SJSA1 (cell line): ENCODE data around the gene LTBP2. TPM values are rescaled to one million over a fixed set of nuclear protein-coding genes. Genes with fewer than 3 reads are reported as not detected.

Experiments used
- DNase-seq, 2 experiments: peaks; one replicate each; pipeline ENCODE4 v3.0.0-alpha.2; 2015 to 2020; ENCODE audit warnings: low spot score in 2 of 2, low read depth in 1 of 2
- H3K27ac ChIP-seq: fragments of 250-450 bp; sonication (Bioruptor Pico); 2 replicates; pipeline ENCODE4 v1.5.1; 2020; ENCODE audit warnings: mild to moderate bottlenecking, moderate library complexity
- H3K27me3 ChIP-seq: fragments of 250-450 bp; sonication (Bioruptor Pico); replicated peaks from 2 replicates; pipeline ENCODE4 v1.5.1; 2020; ENCODE audit warnings: mild to moderate bottlenecking, moderate library complexity
- H3K36me3 ChIP-seq: fragments of 250-450 bp; sonication (Bioruptor Pico); 2 replicates; pipeline ENCODE4 v1.5.1; 2020; ENCODE audit warnings: mild to moderate bottlenecking
- H3K4me1 ChIP-seq: fragments of 250-450 bp; sonication (Bioruptor Pico); replicated peaks from 2 replicates; pipeline ENCODE4 v1.6.1; 2021; ENCODE audit warnings: mild to moderate bottlenecking
- H3K4me3 ChIP-seq: fragments of 250-450 bp; sonication (Bioruptor Pico); 2 replicates; pipeline ENCODE4 v1.5.1; 2020; ENCODE audit warnings: mild to moderate bottlenecking
- H3K9me3 ChIP-seq: fragments of 250-450 bp; sonication (Bioruptor Pico); replicated peaks from 2 replicates; pipeline ENCODE4 v1.5.1; 2020; ENCODE audit warnings: mild to moderate bottlenecking
- total RNA-seq: library from RNA; depleted of rRNA; stranded (reverse); fragments of >200 nt; shearing (Covaris generic); gene quantifications from 2 replicates; pipeline ENCODE4 v1.2.3, GENCODE V29; 2014

LTBP2 gene
- total RNA-seq, 1 experiment from 2014 or later = 2.2 TPM

GRCh38 chr14:74601982-74602381 is 10.1 kb downstream of the LTBP2 start:
- Histone ChIP-seq H3K27ac (no peak overlapping the region), H3K4me1 (peaks cover 17% of the 10 kb centered on the region)

GRCh38 chr14:74599946-74600345 is 12.1 kb downstream of the LTBP2 start:
- H3K36me3 ChIP-seq = no peaks in the 10 kb centered on the region
- no peaks in the 10 kb centered on the region for H3K9me3 ChIP-seq
- H3K27me3 ChIP-seq = no peaks in the 10 kb centered on the region
- no peak overlapping the region for H3K4me3 ChIP-seq
- H3K27ac ChIP-seq = no peak overlapping the region
- DNase-seq = no peak
- H3K4me1 ChIP-seq = peaks cover 8% of the 10 kb centered on the region

More at GRCh38 chr14:74601982-74602381, 10.1 kb downstream of the LTBP2 start:
- no peaks in the 10 kb centered on the region for H3K27me3 ChIP-seq
- no peak for DNase-seq
- no peak overlapping the region for H3K4me3 ChIP-seq
- no peaks in the 10 kb centered on the region for H3K36me3 ChIP-seq
- no peaks in the 10 kb centered on the region; the same call in 1 of the 2 replicates for H3K9me3 ChIP-seq

GRCh38 chr14:74599321-74599761 is 12.7 kb downstream of the LTBP2 start:
- Histone ChIP-seq H3K27ac (no peak overlapping the region), H3K9me3 (no peaks in the 10 kb centered on the region), H3K27me3 (no peaks in the 10 kb centered on the region), H3K4me1 (peaks cover 4% of the 10 kb centered on the region), H3K4me3 (no peak overlapping the region), H3K36me3 (no peaks in the 10 kb centered on the region)
- DNase-seq = peak in 1 of 2 experiments; percentile 24

GRCh38 chr14:74596741-74597450 is 15.1 kb downstream of the LTBP2 start:
- DNase-seq = no peak
- H3K9me3 ChIP-seq = no peaks in the 10 kb centered on the region
- H3K27me3 ChIP-seq = no peaks in the 10 kb centered on the region
- no peak overlapping the region for H3K4me3 ChIP-seq
- no peaks in the 10 kb centered on the region for H3K36me3 ChIP-seq
- peaks cover 7% of the 10 kb centered on the region for H3K4me1 ChIP-seq
- H3K27ac ChIP-seq = no peak overlapping the region

GRCh38 chr14:74595006-74595735 is 16.9 kb downstream of the LTBP2 start:
- no peak overlapping the region for H3K4me3 ChIP-seq
- no peaks in the 10 kb centered on the region for H3K36me3 ChIP-seq
- H3K27ac ChIP-seq = no peak overlapping the region
- no peaks in the 10 kb centered on the region for H3K9me3 ChIP-seq
- peaks cover 9% of the 10 kb centered on the region for H3K4me1 ChIP-seq
- H3K27me3 ChIP-seq = no peaks in the 10 kb centered on the region
- no peak for DNase-seq

GRCh38 chr14:74594606-74595005 is 17.4 kb downstream of the LTBP2 start:
- no peak overlapping the region for H3K4me3 ChIP-seq
- H3K27ac ChIP-seq = no peak overlapping the region
- peaks cover 12% of the 10 kb centered on the region for H3K4me1 ChIP-seq
- H3K27me3 ChIP-seq = no peaks in the 10 kb centered on the region
- H3K36me3 ChIP-seq = no peaks in the 10 kb centered on the region
- no peaks in the 10 kb centered on the region for H3K9me3 ChIP-seq
- DNase-seq = no peak

- Histone ChIP-seq H3K4me3 (no peak overlapping the region), H3K9me3 (no peaks in the 10 kb centered on the region), H3K27ac (no peak overlapping the region), H3K36me3 (no peaks in the 10 kb centered on the region), H3K4me1 (peaks cover 13% of the 10 kb centered on the region), H3K27me3 (no peaks in the 10 kb centered on the region)
- DNase-seq = no peak
These were observed 18.0 kb downstream of the LTBP2 start for GRCh38 chr14:74594029-74594428.

GRCh38 chr14:74593241-74593953 is 18.6 kb downstream of the LTBP2 start:
- no peaks in the 10 kb centered on the region for H3K27me3 ChIP-seq
- no peaks in the 10 kb centered on the region for H3K36me3 ChIP-seq
- no peak for DNase-seq
- H3K4me3 ChIP-seq = no peak overlapping the region
- no peak overlapping the region for H3K27ac ChIP-seq
- H3K9me3 ChIP-seq = no peaks in the 10 kb centered on the region
- peaks cover 13% of the 10 kb centered on the region for H3K4me1 ChIP-seq

- Histone ChIP-seq H3K4me1 (peaks cover 13% of the 10 kb centered on the region), H3K27ac (no peak overlapping the region)
These were observed 19.4 kb downstream of the LTBP2 start for GRCh38 chr14:74592476-74593201.

GRCh38 chr14:74591899-74592298 is 20.1 kb downstream of the LTBP2 start:
- Histone ChIP-seq H3K9me3 (no peaks in the 10 kb centered on the region), H3K4me1 (peaks cover 18% of the 10 kb centered on the region), H3K27ac (no peak overlapping the region), H3K36me3 (no peaks in the 10 kb centered on the region), H3K4me3 (no peak overlapping the region), H3K27me3 (no peaks in the 10 kb centered on the region)
- no peak for DNase-seq

More at GRCh38 chr14:74592476-74593201, 19.4 kb downstream of the LTBP2 start:
- no peak for DNase-seq
- no peak overlapping the region for H3K4me3 ChIP-seq
- H3K36me3 ChIP-seq = no peaks in the 10 kb centered on the region
- H3K27me3 ChIP-seq = no peaks in the 10 kb centered on the region
- H3K9me3 ChIP-seq = no peaks in the 10 kb centered on the region

- DNase-seq = no peak
- no peak overlapping the region for H3K4me3 ChIP-seq
- H3K36me3 ChIP-seq = no peaks in the 10 kb centered on the region
- H3K27me3 ChIP-seq = no peaks in the 10 kb centered on the region
- H3K9me3 ChIP-seq = no peaks in the 10 kb centered on the region
- peaks cover 22% of the 10 kb centered on the region for H3K4me1 ChIP-seq
- H3K27ac ChIP-seq = no peak overlapping the region
These were observed 20.6 kb downstream of the LTBP2 start for GRCh38 chr14:74591394-74591793.

GRCh38 chr14:74589291-74589879 is 22.7 kb downstream of the LTBP2 start:
- Histone ChIP-seq H3K4me3 (no peak overlapping the region), H3K36me3 (no peaks in the 10 kb centered on the region), H3K9me3 (no peaks in the 10 kb centered on the region), H3K27ac (no peak overlapping the region), H3K27me3 (no peaks in the 10 kb centered on the region), H3K4me1 (peaks cover 22% of the 10 kb centered on the region)
- no peak for DNase-seq

- Histone ChIP-seq H3K27ac (no peak overlapping the region), H3K9me3 (no peaks in the 10 kb centered on the region), H3K27me3 (no peaks in the 10 kb centered on the region), H3K4me3 (no peak overlapping the region), H3K36me3 (no peaks in the 10 kb centered on the region), H3K4me1 (peaks cover 29% of the 10 kb centered on the region)
- DNase-seq = no peak
These were observed 24.7 kb downstream of the LTBP2 start for GRCh38 chr14:74587363-74587707.
